GM12874 (cell line): ENCODE data around the gene HES6.

ENCODE experiments used
- TF ChIP-seq, protein P1 (sequence below): IDR thresholded peaks from 2 replicates; pipeline ENCODE4 v1.5.1; 2011; ENCODE audit warnings: low read depth, mild to moderate bottlenecking, control low read depth, low read length, moderate library complexity; ENCODE audit not compliant: insufficient read depth

The HES6 gene

DNA sequence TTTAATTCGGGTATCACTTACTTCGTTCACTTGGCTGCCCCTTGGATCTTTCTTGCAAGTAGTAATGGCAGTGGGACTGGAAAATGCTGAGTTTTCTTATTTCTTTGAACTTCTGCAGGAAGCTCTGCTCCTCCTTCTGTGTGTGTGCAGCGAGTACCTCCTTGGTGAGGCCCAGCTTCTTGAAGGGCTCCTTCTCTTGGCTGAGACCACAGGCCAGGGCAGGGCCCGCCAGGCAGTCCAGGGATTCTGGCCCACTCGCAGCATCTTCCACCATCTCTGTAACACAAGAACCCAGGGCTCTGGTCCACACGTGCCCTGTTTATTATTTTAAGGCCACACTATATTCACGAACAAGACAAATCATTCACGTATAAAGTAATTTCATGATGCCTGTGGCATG, 15.8 kb upstream of the HES6 start:
- TF ChIP-seq, protein P1, sequence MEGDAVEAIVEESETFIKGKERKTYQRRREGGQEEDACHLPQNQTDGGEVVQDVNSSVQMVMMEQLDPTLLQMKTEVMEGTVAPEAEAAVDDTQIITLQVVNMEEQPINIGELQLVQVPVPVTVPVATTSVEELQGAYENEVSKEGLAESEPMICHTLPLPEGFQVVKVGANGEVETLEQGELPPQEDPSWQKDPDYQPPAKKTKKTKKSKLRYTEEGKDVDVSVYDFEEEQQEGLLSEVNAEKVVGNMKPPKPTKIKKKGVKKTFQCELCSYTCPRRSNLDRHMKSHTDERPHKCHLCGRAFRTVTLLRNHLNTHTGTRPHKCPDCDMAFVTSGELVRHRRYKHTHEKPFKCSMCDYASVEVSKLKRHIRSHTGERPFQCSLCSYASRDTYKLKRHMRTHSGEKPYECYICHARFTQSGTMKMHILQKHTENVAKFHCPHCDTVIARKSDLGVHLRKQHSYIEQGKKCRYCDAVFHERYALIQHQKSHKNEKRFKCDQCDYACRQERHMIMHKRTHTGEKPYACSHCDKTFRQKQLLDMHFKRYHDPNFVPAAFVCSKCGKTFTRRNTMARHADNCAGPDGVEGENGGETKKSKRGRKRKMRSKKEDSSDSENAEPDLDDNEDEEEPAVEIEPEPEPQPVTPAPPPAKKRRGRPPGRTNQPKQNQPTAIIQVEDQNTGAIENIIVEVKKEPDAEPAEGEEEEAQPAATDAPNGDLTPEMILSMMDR = no peak

DNA sequence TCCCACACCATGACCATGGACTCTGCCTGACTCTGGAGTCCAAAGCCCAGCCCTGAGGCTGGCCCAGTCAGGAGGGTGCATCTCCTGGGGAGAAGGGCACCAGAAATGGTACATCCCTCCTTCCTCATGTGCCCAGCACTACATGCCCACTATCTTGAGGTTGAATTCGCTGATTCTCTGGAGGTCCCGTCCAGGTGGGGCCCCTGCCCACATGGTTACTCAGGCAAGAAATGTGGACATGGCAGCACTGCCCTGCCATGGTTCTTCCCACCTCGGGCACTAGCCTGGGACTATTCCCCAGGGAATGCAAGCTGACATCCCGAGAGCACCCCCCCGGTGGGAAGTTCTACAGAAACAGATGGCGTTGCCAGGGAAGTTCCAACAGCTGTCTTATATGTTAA, 15.3 kb upstream of the HES6 start:
- TF ChIP-seq, protein P1 = no peak

DNA sequence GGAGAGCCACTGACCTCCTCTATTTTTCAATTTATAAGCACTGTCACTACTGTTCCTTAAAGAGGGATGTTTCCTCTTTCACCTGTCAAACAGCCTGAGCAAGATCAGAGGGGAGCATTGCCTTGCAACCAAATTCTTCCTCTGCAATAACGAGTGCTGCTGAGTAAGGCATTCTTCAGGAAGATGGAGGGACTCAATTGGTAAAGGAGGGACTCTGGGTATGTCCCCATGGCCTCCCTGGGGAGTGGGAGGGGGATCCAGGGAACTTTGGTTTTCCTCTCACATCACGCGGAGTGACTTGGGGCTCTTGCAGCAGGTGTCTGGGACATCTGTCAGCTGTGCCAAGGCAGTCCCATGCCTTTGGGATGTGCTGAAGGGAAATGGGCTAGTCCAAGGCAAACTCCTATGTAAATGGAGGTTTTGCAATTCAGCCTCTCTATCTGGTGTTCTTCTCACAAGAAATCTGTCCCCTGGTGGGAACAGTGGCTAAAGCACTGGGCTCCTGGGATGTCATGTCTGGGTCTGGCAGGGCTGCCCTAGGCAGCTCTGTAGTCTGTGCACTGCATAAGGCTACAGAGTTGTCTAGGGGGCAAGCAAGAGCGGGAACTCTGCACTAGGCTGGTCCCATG, 14.4 kb upstream of the HES6 start:
- TF ChIP-seq, protein P1 = no peak

DNA sequence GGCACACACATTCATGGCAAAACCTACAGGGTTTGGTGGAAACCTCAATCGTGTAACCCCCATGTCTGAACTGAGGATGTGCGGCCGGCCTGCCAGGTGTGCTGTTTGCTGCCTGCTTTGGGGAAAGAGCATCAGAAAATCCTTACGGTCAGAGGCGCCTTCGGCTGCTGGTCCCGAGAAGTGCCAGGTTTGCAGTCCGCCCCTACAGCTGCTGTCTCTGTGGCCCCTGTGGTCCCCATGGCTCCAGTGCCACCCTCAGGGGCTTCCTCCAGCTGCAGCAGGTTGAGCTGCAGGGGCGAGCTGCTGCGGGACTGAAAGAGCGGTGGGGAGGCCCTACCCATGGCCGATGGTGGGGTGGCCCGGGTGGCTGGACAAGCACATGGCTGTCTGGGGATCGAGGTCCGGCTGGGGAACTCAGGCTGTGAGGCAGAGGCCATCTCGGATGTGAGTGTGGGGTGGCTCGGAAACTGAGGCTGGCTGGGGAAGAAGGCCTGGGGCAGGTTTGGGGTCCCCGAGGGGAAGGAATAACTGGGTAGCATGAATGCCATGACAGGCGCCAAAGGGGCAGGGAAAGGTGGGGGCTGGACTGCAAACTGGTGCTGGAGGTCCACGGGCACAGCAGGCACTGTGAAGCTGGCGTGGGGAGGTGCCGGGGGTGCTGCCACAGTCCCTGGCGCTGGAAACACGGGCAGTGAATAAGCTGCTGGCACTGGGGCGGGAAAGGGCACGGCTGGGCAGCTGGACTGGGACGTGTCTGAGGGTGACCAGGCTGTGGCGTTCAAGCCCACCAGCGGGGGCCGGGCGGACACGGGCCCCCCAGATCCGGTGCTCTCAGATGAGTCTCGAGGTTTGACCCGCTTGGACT, 13.2 kb upstream of the HES6 start:
- TF ChIP-seq, protein P1 = no peak

DNA sequence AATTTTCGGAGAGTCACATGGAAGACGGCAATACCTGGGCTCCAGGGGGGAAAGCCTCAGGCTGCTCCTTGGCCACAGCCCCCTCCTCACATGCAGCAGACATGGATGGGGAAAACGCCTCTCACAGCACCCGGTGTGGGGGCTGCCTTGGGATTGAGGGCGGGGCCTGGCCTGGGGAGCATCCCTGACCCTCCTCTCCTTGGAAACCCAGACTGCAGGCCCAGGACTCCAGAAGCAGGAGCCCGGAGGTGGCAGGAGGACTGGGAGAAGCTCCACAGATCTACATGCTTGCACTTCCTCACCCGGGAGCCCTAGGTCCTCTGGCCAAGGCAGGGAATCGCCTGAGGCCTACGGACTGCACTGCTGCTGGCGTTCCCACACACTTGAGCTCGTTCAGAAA, 12.1 kb upstream of the HES6 start:
- TF ChIP-seq, protein P1 = no peak

DNA sequence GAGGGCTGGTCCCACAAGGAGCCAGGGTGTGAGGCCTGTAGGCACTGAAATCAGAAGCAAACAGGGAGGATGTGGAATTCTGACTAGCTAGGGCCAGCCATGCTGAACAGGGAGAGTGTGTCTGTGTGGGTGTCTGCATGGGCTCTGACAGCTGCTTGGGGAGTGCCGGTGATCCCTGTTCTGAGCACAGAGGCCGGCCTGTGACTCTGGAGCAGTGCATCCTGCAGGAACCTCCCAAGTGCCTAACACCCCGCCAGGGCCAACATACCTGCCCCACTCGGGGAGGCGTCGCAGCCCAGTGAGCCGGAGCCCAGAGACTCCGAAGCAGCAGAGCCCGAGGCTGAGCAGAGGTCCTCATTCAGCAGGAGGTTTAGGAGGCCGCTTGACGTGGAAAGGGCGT, 11.5 kb upstream of the HES6 start:
- TF ChIP-seq, protein P1 = no peak

DNA sequence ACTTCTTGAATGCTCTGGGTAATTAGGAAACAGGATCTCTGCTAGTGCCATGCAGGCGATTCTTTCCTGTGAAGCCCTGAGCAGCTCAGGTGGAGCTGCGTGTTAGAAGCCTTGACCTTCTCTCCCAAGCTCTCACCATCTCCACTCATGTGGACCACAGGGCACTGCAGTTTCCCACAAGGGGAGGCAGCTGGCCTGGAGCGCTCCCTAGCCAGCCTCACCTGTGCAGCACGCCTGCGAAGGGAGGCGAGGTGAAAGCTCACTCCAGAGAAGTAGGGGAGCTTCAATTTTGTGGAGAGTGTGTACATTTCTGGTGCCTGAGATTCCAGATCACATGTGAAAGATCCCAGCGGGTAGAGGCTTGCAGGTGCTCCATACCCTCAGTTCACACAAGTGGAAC, 11.1 kb upstream of the HES6 start:
- TF ChIP-seq, protein P1 = no peak
